HG02588 (cell line): ENCODE measurements around the gene PRCC.

Source experiments
- ATAC-seq: cut with Tn5 transposase; IDR thresholded peaks from one replicate; pipeline ENCODE4 v1.9.1; 2021; ENCODE audit warnings: mild to moderate bottlenecking, moderate library complexity; ENCODE audit not compliant: unreplicated experiment

PRCC gene

GRCh38 chr1:156743367-156744302, 23.7 kb upstream of the PRCC start:
- no peak for ATAC-seq

GRCh38 chr1:156744344-156744743, 23.0 kb upstream of the PRCC start:
- no peak for ATAC-seq

DNA sequence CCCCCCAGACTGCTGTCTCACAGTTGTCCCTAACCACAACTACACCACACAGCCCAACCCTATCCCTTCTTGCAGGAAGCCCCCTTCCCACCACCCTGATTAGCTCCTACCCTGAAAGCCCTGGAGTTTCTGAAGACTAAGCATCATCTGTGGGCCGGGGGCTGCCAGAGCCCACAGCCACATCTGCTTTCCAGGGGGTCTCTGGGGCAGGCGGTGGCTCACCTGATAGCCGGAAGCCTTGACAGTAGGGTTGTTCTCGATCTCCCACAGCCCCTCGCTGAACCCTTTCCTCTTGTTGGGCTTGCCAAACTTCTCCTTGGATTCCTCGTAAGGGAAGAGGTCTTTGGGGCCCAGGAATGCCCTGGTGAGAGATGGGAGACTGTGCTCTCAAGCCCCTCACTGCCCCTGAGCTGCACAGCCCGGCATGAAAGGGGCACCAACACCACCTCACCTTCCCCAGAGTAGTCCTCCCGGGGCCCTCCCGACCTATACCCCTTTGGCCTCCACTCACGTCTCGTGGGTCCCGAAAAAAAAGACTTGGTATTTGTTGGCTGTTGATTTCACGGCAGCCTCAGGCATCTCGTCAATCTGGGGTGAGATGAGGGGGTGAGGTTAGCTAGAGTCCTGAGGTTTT, 22.4 kb upstream of the PRCC start:
- ATAC-seq: no peak

DNA sequence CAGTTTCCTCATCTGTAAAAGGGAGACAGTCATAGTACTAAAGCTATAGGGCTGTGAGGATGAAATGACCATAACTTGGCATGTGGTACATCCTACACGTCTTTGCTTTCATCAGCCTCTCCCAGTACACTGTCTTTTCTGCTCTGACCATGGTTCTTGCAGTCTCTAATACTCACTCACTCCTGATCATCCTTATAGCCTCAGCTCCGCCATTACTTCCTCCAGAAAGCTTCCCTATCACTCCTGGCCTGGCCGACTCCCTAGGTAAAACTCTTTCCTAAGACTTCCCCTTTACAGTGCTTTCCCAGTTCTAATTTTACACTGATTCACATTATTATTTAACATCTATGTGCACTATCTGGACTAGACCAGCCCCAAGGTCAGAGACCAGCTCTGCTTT, 21.5 kb upstream of the PRCC start:
- no peak for ATAC-seq

- ATAC-seq: no peak
Observed at GRCh38 chr1:156746406-156746727, 21.0 kb upstream of the PRCC start.

GRCh38 chr1:156746728-156747631, 20.4 kb upstream of the PRCC start:
- ATAC-seq: no peak

DNA sequence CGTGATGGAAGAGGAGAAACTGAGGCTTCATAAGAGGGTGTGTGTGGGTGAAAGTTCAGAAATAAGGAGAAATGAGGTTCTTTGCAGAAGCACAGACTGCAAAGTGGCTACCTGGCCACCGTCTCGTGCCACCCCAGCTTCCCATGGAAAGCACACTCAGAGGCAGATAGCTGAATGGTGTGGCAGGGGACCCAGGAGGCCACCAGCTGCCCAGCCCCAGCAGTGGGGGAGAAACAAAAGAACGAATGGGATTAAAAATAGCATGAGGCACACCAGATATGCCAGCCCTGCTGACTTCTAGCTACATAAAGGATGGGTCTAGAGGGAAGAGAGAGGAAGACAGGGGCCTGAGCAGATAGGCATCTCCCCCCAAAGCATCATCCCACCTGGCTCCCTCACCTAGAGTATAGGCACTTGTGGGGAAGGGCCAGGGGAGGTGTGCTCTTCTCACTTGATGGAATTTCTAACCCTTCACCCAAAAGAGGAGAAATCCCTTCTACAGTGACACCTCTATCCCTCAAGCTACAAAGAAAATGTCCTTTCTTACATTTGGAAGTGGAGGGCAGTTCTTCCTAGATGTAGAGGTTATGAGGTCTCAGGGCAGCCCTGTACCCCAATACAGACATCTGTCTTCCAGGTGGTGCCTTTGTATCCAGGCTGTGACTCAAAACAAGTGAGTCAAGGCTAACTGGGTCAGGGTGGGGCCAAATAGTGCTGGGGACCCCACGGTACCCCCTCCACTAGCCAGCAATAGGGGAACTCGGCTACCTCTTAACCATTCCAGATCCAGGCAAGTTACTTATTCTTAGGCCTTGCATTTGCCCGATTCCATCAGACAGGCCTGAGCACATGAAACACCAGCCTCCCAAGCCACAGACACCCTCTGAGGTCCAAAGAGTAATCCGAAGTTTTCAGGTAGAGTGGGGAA, 19.3 kb upstream of the PRCC start:
- ATAC-seq: no peak

GRCh38 chr1:156748670-156749418, 18.5 kb upstream of the PRCC start:
- no peak for ATAC-seq

DNA sequence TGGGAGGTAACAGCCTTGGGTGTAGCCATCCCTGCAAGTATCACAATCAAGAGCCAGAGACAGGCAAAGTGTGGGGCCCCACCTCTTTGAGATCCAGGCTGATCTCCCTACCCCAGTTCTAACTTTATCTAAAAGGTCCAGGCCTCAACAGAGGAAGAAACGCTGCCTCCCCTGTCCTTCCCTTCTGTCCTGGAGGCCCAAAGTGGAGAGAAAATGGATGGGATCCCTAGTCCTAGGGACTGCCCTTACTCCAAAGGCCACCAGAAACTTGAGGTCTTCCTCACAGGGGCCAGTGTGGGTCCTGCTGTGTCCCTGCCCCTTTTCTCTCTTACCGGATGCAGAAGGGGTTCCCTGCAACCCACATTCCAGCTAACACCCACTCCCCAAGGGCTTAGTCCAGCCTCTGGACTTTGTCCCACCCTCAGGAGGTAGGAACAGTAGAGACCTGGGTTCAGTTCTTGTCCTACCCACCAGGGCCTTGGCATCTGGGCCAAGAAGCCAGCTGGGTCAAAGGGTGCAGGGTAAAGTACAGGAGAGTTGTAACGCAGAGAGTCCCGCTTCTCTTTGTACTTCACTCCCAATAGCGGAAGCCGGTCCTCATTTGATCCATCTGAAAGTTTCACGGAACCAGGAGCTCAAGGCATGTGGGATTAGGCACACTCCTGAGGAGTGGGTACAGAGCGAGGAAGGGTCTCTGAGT, 17.8 kb upstream of the PRCC start:
- ATAC-seq: no peak

DNA sequence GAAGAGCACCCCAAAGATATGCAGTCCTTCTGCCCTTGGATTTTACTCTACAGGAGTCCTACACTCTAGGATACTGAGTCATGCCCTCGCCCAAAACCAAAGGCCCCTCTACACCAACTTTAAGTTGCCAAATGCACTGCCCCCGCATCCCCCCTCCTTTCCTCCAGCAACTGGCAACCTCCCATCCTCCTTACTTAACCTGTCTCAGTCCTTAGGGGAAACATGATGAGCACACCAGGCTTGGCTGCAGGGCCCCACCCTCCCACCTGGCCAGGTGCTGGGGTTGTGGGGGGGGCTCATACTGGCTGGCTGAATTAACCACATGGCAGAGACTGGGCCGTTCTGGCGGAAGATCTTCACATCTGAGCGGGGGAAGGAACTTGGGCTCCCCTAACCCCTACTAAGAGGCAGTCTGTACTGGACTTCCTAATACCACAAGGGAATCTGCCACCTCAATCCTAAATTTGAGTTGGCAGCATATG, 17.1 kb upstream of the PRCC start:
- ATAC-seq: no peak

- peak; percentile 11 for ATAC-seq
Observed at GRCh38 chr1:156750711-156751450, 16.5 kb upstream of the PRCC start.

GRCh38 chr1:156751451-156751756, 15.9 kb upstream of the PRCC start, which contains the start of gene HDGF:
Gene HDGF, minus strand, starts transcription at chr1:156751675. Its CDS starts 246 bp downstream, at chr1:156751429.
- ATAC-seq: peak; percentile 29

DNA sequence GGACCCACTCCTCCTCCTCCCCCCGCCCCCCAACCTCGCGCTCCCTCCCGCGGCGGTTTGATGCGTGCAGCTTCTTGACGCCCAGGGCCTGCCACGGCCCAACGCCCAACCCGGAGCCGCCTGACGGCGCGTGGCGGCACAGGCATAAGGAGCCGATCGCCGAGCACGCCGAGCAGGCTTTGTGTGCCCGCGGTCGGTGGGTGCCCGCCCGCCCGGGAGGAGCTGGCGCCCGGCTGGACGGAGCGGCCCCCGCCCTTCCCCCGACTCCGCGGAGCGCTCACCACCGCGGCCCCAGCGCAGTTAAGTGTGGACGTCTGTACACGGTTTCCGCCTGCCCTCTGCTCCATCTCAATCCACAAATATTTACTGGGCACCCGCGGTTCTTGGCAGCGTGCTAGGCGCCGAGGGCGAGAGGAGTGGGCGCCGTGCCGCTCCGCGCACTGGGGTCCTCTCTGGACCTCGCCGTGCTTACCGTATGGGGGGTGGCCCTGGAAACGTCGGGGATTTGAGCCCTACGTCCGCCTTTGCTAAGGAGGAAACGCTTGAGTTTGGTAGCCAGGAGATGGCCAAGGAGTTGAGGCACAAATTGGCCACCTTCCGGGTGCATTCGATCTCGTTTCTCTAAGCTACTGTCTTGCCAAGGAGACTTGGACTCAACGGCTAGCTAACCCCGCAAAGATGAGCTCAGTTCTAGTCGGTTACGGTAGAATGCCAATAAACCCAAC, 15.4 kb upstream of the PRCC start:
- ATAC-seq: peak; percentile 70

DNA sequence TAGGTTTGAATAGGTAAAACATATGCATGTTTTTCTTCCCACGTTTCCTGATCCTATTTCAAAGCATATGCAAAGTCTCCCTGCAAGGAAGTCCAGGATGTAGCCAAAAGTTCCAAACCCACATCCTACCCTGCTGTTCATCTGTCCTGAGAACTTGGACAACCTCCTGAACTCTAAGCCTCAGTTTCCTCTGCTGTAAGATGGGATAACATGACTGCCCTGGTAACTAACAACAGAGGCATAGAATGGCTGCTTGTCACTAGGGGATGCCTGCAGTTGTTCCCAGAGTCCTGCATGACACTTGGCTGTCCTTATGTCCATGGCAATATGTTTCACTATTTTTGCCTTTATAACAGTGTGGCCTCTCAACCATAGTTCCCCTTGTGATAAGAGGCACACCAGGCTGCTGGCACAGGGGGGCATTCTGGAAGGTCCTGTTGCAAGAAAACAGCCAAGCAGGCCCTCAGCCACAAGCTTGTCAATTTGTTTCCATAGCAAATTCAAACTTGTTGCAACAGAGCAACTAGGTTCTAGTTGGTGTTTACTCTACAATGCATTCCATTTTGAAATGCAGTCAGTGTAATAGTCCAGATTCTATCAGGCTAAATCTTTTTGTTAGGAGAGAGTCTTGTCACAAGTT, 14.4 kb upstream of the PRCC start:
- ATAC-seq: no peak

DNA sequence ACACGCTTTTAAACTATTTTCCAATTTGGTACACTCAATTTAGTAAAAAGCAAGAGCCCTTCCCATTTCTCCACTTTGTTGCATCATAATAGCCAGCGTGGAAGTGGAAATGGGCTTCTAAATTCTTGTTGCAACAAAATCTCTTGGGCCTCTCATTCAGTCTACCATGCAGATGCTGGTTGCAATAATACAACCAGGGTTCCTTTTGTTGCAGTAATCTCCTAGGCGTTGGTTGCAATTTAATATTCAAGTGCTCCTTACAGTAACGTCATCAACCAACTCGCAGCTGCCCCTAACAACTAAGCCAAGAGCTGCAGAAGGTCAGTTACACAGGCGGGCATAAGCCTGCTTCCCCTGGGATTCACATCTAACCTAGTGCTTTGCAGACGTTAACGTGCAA, 13.1 kb upstream of the PRCC start:
- ATAC-seq: no peak

- ATAC-seq: no peak
Observed at GRCh38 chr1:156755527-156755950, 11.8 kb upstream of the PRCC start.

GRCh38 chr1:156756355-156756754, 11.0 kb upstream of the PRCC start:
- no peak for ATAC-seq
